ENCODE results near the gene RABGEF1. TPM values are rescaled to one million over a fixed set of nuclear protein-coding genes. Genes with fewer than 3 reads are reported as not detected.

The RABGEF1 gene
- polyA plus RNA-seq, 1 of the 3 experiments (the other 2 are of a cell fraction), result 25.6 TPM

DNA sequence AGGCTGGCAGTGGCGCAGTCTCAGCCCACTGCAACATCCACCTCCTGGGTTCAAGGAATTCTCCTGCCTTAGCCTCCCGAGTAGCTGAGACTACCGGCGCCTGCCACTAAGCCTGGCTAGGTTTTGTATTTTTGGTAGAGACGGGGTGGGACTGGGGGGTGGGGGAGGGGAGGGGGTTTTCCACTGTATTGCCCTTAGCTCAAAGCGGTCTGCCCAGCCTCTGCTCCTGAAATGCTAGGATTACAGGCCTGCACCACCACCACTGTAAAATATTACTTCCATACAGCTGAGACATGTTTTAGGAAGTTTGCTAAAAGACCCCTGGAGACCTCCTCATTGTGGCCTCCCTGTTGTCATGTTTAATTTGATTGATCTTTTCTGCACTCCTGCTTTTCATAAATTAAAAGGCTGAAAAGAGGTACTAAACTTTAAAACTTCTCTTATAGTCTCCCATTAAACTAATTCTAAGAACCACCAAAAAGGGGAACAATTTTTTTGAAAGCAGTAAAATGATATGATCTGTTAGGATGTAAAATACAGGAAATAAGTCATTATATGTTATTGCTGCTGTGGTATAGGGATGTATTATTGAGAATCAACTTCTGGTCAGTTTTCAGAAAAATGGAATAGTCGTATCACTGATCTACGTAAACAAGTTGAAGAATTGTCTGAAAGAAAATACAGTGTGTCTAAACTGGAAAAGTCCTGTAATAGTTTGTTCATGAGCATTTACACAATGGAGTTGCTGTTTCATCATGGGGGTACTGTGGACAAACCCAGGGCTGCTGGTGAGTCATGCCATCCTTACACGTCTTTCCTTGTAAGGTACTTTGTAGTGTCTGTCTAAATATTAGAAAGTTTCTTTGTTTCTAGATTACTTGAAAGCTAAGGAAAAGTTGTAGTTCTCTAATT, 107.6 kb downstream of the RABGEF1 start:
- Histone ChIP-seq H3K4me1 (ENCODE audit: control insufficient read depth in 1 of 2, insufficient read depth in 2 of 2, low read depth in 1 of 2, low read length in 1 of 2) (peaks cover 0 to 7% of the 10 kb centered on the region in 2 experiments; a peak in 1 of 4 replicates), H3K27ac (ENCODE audit: low read depth in 2 of 2, low read length in 1 of 2) (peak overlapping the region in 1 of 2 experiments; percentile 66; a peak in 2 of 4 replicates), H3K36me3 (replicated peaks in 1 of 2; ENCODE audit: control insufficient read depth in 1 of 2, insufficient read depth in 2 of 2, low read length in 1 of 2) (no peaks in the 10 kb centered on the region), H3K4me3 (ENCODE audit: low read depth in 2 of 2, low read length in 1 of 2) (no peak overlapping the region), H2AFZ (ENCODE audit: low read depth) (peak overlapping the region; percentile 49), H3K9ac (peak overlapping the region; percentile 17; the same call in 1 of the 2 replicates), H3F3A (replicated peaks; ENCODE audit: insufficient read depth) (peaks cover 8% of the 10 kb centered on the region), H3K4me2 (no peak overlapping the region), H4K20me1 (ENCODE audit: insufficient read depth) (no peaks in the 10 kb centered on the region), H3K79me2 (ENCODE audit: insufficient read depth) (peaks cover 15% of the 10 kb centered on the region; the same call in 1 of the 2 replicates), H3K9me2 (no peaks in the 10 kb centered on the region), H3K9me3 (no peaks in the 10 kb centered on the region), H3K27me3 (ENCODE audit: insufficient read depth) (no peaks in the 10 kb centered on the region)
- no peak for DNase-seq
- 74% methylated on average over 9 of the region's 9 CpGs for whole genome bisulfite sequencing (ENCODE audit: low lambda C conversion rate)
- TF ChIP-seq GATA2 (CRISPR knock-in tag; IDR thresholded peaks at IDR 0.05) (no peak), MXI1 (IDR thresholded peaks at IDR 0.05; ENCODE audit: low read depth, low read length) (no peak), RAD21 (IDR thresholded peaks at IDR 0.05; ENCODE audit: low read length) (no peak), EP300 (IDR thresholded peaks at IDR 0.05; ENCODE audit: borderline replicate concordance in 1 of 2, low read depth in 1 of 2, low read length in 1 of 2) (no peak), RFX5 (IDR thresholded peaks at IDR 0.05; ENCODE audit: low read length) (no peak), FOXM1 (IDR thresholded peaks at IDR 0.05; ENCODE audit: low read depth) (no peak), FOSL2 (IDR thresholded peaks at IDR 0.05; ENCODE audit: borderline replicate concordance, low read depth) (peak; percentile 33), REST (IDR thresholded peaks at IDR 0.05; ENCODE audit: low read depth, low read length) (no peak), CTCF (IDR thresholded peaks at IDR 0.05) (no peak), NRF1 (IDR thresholded peaks at IDR 0.05; ENCODE audit: low read depth, low read length) (no peak), JUND (IDR thresholded peaks at IDR 0.05) (0 out of 2 replicates have a peak, but pooled peaks have one; percentile 36), FOXJ3 (CRISPR knock-in tag; IDR thresholded peaks at IDR 0.05) (no peak), SIN3A (IDR thresholded peaks at IDR 0.05; ENCODE audit: borderline replicate concordance, low read depth, low read length) (no peak), TAF1 (IDR thresholded peaks at IDR 0.05; ENCODE audit: borderline replicate concordance, low read depth, low read length) (no peak), SMC3 (IDR thresholded peaks at IDR 0.05; ENCODE audit: low read depth, low read length) (no peak), EZH2phosphoT487 (IDR thresholded peaks at IDR 0.05; ENCODE audit: borderline replicate concordance, low read depth) (no peak), RCOR1 (IDR thresholded peaks at IDR 0.05; ENCODE audit: low read length) (no peak), POLR2AphosphoS5 (IDR thresholded peaks at IDR 0.05; ENCODE audit: low read depth, low read length) (no peak), USF1 (IDR thresholded peaks at IDR 0.05; ENCODE audit: borderline replicate concordance, low read depth) (no peak), TCF12 (IDR thresholded peaks at IDR 0.05) (no peak), NFIC (IDR thresholded peaks at IDR 0.05; ENCODE audit: borderline replicate concordance) (no peak), GABPA (IDR thresholded peaks at IDR 0.05; ENCODE audit: low read depth) (no peak)
- TF ChIP-seq, protein P1, sequence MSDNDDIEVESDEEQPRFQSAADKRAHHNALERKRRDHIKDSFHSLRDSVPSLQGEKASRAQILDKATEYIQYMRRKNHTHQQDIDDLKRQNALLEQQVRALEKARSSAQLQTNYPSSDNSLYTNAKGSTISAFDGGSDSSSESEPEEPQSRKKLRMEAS (IDR thresholded peaks at IDR 0.05; ENCODE audit: low read depth), result 0 out of 2 replicates have a peak, but pooled peaks have one; percentile 32
- ChIA-PET POLR2A (no interaction called here), CTCF (no interaction called here)
